Putamen (tissue), 1 donor: Measurements from ENCODE around the gene SCN1B.
"Not testable (repeated sequence)": the region's sequence is repeated elsewhere in the genome, so short reads cannot be mapped to it uniquely, and the experiment has no call there.

Source experiments
- DNase-seq: peaks from one replicate; pipeline ENCODE4 v3.0.0-alpha.2; 2016; ENCODE audit warnings: low spot score

SCN1B gene

GRCh38 chr19:35000647-35001501, 29.4 kb upstream of the SCN1B start:
- no peak for DNase-seq

GRCh38 chr19:35002037-35002535, 28.2 kb upstream of the SCN1B start:
- no peak for DNase-seq

- no peak for DNase-seq
These were observed 25.6 kb upstream of the SCN1B start for GRCh38 chr19:35004517-35005255.

- DNase-seq, result no peak
These were observed 24.9 kb upstream of the SCN1B start for GRCh38 chr19:35005256-35005977.

- not testable (repeated sequence) for DNase-seq
These were observed 24.3 kb upstream of the SCN1B start for GRCh38 chr19:35006007-35006341.

- DNase-seq, result no peak
These were observed 23.8 kb upstream of the SCN1B start for GRCh38 chr19:35006342-35006998.

- no peak for DNase-seq
These were observed 23.3 kb upstream of the SCN1B start for GRCh38 chr19:35006999-35007365.

GRCh38 chr19:35007427-35007826, 22.8 kb upstream of the SCN1B start:
- not testable (repeated sequence) for DNase-seq

- DNase-seq, result no peak
These were observed 21.4 kb upstream of the SCN1B start for GRCh38 chr19:35008891-35009341.

GRCh38 chr19:35009424-35010415, 20.6 kb upstream of the SCN1B start:
- no peak for DNase-seq

GRCh38 chr19:35011091-35011689, 19.1 kb upstream of the SCN1B start:
- DNase-seq, result no peak

GRCh38 chr19:35011737-35012682, 18.3 kb upstream of the SCN1B start:
- DNase-seq, result no peak

- no peak for DNase-seq
These were observed 17.0 kb upstream of the SCN1B start for GRCh38 chr19:35013041-35013819.

- DNase-seq, result no peak
These were observed 16.2 kb upstream of the SCN1B start for GRCh38 chr19:35013820-35014754.

GRCh38 chr19:35014774-35015173, 15.5 kb upstream of the SCN1B start:
- DNase-seq, result not testable (repeated sequence)

- DNase-seq, result no peak
These were observed 14.9 kb upstream of the SCN1B start for GRCh38 chr19:35015270-35015953.

- DNase-seq, result no peak
These were observed 14.3 kb upstream of the SCN1B start for GRCh38 chr19:35015954-35016351.
